Uterus (tissue), 4 donors: Measurements from ENCODE around the gene CFAP70. TPM values are rescaled to one million over a fixed set of nuclear protein-coding genes. Genes with fewer than 3 reads are reported as not detected.

ENCODE experiments used
- DNase-seq, 2 donors: peaks; one replicate each; pipeline ENCODE4 v3.0.0-alpha.2; 2019 to 2020
- H3K27ac ChIP-seq, 2 donors: fragments of 200-600 bp; sonication (generic); 1 replicate in 1 of 2; 2 replicates in 1 of 2; pipeline ENCODE4 v1.5.1; 2016 to 2018
- H3K27me3 ChIP-seq, 2 donors: fragments of 200-600 bp; sonication (generic); one replicate each; pipeline ENCODE4 v1.5.1; 2018 to 2019; ENCODE audit warnings: control low read depth in 1 of 2
- H3K36me3 ChIP-seq, 2 donors: fragments of 200-600 bp; sonication (generic); one replicate each; pipeline ENCODE4 v1.5.1; 2019; ENCODE audit warnings: control low read depth in 1 of 2
- H3K4me1 ChIP-seq, 2 donors: fragments of 200-600 bp; sonication (generic); one replicate each; pipeline ENCODE4 v1.5.1; 2018 to 2019; ENCODE audit warnings: control low read depth in 1 of 2
- H3K4me3 ChIP-seq, 2 donors: fragments of 200-600 bp; sonication (generic); 1 replicate in 1 of 2; 2 replicates in 1 of 2; pipeline ENCODE4 v1.5.1; 2018 to 2019; ENCODE audit warnings: mild to moderate bottlenecking in 1 of 2
- H3K9me3 ChIP-seq, 2 donors: fragments of 200-600 bp; sonication (generic); one replicate each; pipeline ENCODE4 v1.5.1; 2019; ENCODE audit warnings: control low read depth in 1 of 2
- POLR2A ChIP-seq, 2 donors: fragments of 450-650 bp; IDR thresholded peaks; one replicate each; pipeline ENCODE4 v1.6.1; 2016; ENCODE audit warnings: antibody characterized with exemption in 2 of 2, mild to moderate bottlenecking in 1 of 2, moderate library complexity in 1 of 2
- intact Hi-C: fragments of 100-400 bp; cut with DNase I; formaldehyde crosslinking; loops from one replicate; pipeline ENCODE4 v1.15.1; 2023; ENCODE audit warnings: low total_unique reads
- total RNA-seq, 4 donors: library from RNA; depleted of rRNA in 3 of 4; stranded (reverse); fragments of >200 nt in 3 of 4; gene quantifications; one replicate each; pipeline versions ENCODE4 v1.1.0 to v1.2.4, GENCODE V29; 2014 to 2023
- TF ChIP-seq, protein P1 (sequence below), 4 experiments: fragments of 200-600 bp in 2 of 4; fragments of 450-650 bp in 2 of 4; sonication (generic) in 2 of 4; IDR thresholded peaks; one replicate each; pipeline ENCODE4 v1.5.1; 2016 to 2019; ENCODE audit warnings: antibody characterized with exemption in 4 of 4, mild to moderate bottlenecking in 2 of 4, moderate library complexity in 1 of 4
- donor health status: DM: yes; HTN: yes; CAD: no.

Gene CFAP70
- total RNA-seq, 4 donors from 2014 or later: 1.5 to 11.3 (median 3.0) TPM

GRCh38 chr10:73289958-73290357, 68.7 kb downstream of the CFAP70 start:
- DNase-seq: no peak
- H3K36me3 ChIP-seq: no peaks in the 10 kb centered on the region
- no peaks in the 10 kb centered on the region for H3K27me3 ChIP-seq
- no peaks in the 10 kb centered on the region for H3K9me3 ChIP-seq
- no peaks in the 10 kb centered on the region for H3K4me1 ChIP-seq
- H3K27ac ChIP-seq: no peak overlapping the region
- H3K4me3 ChIP-seq: no peak overlapping the region
- TF ChIP-seq, protein P1, sequence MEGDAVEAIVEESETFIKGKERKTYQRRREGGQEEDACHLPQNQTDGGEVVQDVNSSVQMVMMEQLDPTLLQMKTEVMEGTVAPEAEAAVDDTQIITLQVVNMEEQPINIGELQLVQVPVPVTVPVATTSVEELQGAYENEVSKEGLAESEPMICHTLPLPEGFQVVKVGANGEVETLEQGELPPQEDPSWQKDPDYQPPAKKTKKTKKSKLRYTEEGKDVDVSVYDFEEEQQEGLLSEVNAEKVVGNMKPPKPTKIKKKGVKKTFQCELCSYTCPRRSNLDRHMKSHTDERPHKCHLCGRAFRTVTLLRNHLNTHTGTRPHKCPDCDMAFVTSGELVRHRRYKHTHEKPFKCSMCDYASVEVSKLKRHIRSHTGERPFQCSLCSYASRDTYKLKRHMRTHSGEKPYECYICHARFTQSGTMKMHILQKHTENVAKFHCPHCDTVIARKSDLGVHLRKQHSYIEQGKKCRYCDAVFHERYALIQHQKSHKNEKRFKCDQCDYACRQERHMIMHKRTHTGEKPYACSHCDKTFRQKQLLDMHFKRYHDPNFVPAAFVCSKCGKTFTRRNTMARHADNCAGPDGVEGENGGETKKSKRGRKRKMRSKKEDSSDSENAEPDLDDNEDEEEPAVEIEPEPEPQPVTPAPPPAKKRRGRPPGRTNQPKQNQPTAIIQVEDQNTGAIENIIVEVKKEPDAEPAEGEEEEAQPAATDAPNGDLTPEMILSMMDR (IDR thresholded peaks at IDR 0.05): no peak
- TF ChIP-seq POLR2A (IDR thresholded peaks at IDR 0.05): no peak
- intact Hi-C loops: no loop called here

DNA sequence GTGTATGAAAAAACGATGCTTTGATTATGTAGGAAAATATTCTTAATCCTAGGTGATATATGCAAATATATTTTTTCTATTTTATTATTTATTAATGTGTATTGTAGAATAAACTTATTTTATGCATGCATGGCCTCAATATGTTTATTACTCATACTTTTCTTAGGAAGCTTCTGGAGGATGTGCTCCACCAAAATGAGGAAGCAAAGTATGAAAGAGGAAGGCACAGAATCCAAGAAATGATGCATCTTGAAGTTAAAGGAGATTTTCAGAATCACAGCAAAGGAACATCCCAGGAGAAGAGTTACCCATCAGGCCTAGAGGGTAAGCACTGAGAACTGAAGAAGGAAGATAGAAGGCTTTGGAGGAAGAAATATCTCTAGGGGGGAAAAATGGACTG, 71.2 kb downstream of the CFAP70 start:
- no peaks in the 10 kb centered on the region for H3K27me3 ChIP-seq
- no peak overlapping the region for H3K4me3 ChIP-seq
- no peak for DNase-seq
- H3K9me3 ChIP-seq: no peaks in the 10 kb centered on the region
- H3K27ac ChIP-seq: no peak overlapping the region
- no peak for TF ChIP-seq POLR2A (IDR thresholded peaks at IDR 0.05)
- TF ChIP-seq, protein P1 (IDR thresholded peaks at IDR 0.05): no peak
- no peaks in the 10 kb centered on the region for H3K4me1 ChIP-seq
- intact Hi-C loops: no loop called here
- no peaks in the 10 kb centered on the region for H3K36me3 ChIP-seq

DNA sequence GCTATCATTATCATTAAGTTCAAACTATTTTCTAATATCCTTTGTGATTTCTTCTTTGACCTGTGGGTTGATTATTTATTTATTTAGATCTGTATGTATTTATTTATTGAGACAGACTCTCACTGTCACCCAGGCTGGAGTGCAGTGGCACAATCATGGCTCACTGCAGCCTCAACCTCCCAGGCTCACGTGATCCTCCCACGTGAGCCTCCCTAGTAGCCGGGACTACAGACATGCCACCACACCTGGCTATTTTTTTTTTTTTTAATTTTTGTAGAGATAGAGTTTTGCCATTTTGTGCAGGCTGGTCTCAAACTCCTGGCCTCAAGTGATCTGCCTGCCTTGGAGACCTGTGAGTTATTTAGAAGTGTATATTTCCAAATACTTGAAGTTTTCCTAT, 77.6 kb downstream of the CFAP70 start:
- no peak for DNase-seq
- no peaks in the 10 kb centered on the region for H3K9me3 ChIP-seq
- no peaks in the 10 kb centered on the region for H3K4me1 ChIP-seq
- no peaks in the 10 kb centered on the region for H3K27me3 ChIP-seq
- intact Hi-C loops: no loop called here
- H3K27ac ChIP-seq: no peak overlapping the region
- no peak for TF ChIP-seq POLR2A (IDR thresholded peaks at IDR 0.05)
- TF ChIP-seq, protein P1 (IDR thresholded peaks at IDR 0.05): no peak
- no peaks in the 10 kb centered on the region for H3K36me3 ChIP-seq
- H3K4me3 ChIP-seq: no peak overlapping the region

- H3K4me3 ChIP-seq: no peak overlapping the region
- no peaks in the 10 kb centered on the region for H3K4me1 ChIP-seq
- TF ChIP-seq, protein P1 (IDR thresholded peaks at IDR 0.05): no peak
- TF ChIP-seq POLR2A (IDR thresholded peaks at IDR 0.05): no peak
- intact Hi-C loops: no loop called here
- no peak overlapping the region for H3K27ac ChIP-seq
- no peaks in the 10 kb centered on the region for H3K9me3 ChIP-seq
- no peak for DNase-seq
- no peaks in the 10 kb centered on the region for H3K36me3 ChIP-seq
- no peaks in the 10 kb centered on the region for H3K27me3 ChIP-seq
Measured at GRCh38 chr10:73264423-73264822, 94.2 kb downstream of the CFAP70 start.

GRCh38 chr10:73263693-73264347, 94.8 kb downstream of the CFAP70 start:
- Histone ChIP-seq H3K27me3 (no peaks in the 10 kb centered on the region), H3K36me3 (no peaks in the 10 kb centered on the region)
- intact Hi-C loops: no loop called here

More at GRCh38 chr10:73263693-73264347, 94.8 kb downstream of the CFAP70 start:
- no peak overlapping the region for H3K27ac ChIP-seq
- no peak for DNase-seq
- H3K4me1 ChIP-seq: no peaks in the 10 kb centered on the region
- TF ChIP-seq, protein P1 (IDR thresholded peaks at IDR 0.05): peak in 2 of 4 experiments; percentile 9 to 13
- TF ChIP-seq POLR2A (IDR thresholded peaks at IDR 0.05): no peak
- H3K9me3 ChIP-seq: no peaks in the 10 kb centered on the region
- H3K4me3 ChIP-seq: no peak overlapping the region
